Measurements from ENCODE around the gene CD151. TPM values are rescaled to one million over a fixed set of nuclear protein-coding genes. Genes with fewer than 3 reads are reported as not detected.

CD151 gene
- total RNA-seq, 1 experiment from 2014 or later: 226 TPM

- DNase-seq (ENCODE audit: low spot score): no peak
- in situ Hi-C loops (cut with HindIII; ENCODE audit: low sequenced_read_pairs): no loop called here
Observed at GRCh38 chr11:849951-850774, 17.4 kb downstream of the CD151 start.

- DNase-seq (ENCODE audit: low spot score): peak; percentile 44
- in situ Hi-C loops (cut with HindIII; ENCODE audit: low sequenced_read_pairs): no loop called here
Observed at GRCh38 chr11:850775-851763, 18.3 kb downstream of the CD151 start.

DNA sequence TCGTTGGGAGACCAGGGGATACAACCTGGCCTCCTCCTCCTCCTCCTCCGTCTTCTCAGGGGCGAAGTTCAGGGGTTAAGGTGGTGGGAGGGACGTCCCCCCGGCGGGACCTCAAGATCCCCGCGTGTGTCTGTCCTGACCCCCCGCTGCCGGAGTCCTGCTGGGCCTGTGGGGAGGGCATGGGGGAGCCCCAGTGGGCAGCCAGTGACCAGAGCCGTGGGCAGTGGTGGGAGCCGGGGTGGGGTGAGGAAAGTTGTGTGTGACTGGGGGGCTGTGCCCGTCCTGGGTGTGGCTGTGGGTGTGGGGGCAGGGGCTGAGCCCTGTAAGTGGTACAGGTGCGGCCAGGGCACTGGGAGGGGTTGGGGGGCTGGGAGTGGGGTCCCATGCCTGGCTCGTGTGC is 20.0 kb downstream of the CD151 start:
- no peak for DNase-seq (ENCODE audit: low spot score)
- in situ Hi-C loops (cut with HindIII; ENCODE audit: low sequenced_read_pairs): no loop called here

- DNase-seq (ENCODE audit: low spot score): no peak
- in situ Hi-C loops (cut with HindIII; ENCODE audit: low sequenced_read_pairs): no loop called here
Observed at GRCh38 chr11:853682-854448, 21.1 kb downstream of the CD151 start.

- DNase-seq (ENCODE audit: low spot score): no peak
- in situ Hi-C loops (cut with HindIII; ENCODE audit: low sequenced_read_pairs): no loop called here
Observed at GRCh38 chr11:854601-855329, 22.0 kb downstream of the CD151 start.

GRCh38 chr11:855330-855674 is 22.6 kb downstream of the CD151 start:
- DNase-seq (ENCODE audit: low spot score): no peak
- in situ Hi-C loops (cut with HindIII; ENCODE audit: low sequenced_read_pairs): no loop called here

DNA sequence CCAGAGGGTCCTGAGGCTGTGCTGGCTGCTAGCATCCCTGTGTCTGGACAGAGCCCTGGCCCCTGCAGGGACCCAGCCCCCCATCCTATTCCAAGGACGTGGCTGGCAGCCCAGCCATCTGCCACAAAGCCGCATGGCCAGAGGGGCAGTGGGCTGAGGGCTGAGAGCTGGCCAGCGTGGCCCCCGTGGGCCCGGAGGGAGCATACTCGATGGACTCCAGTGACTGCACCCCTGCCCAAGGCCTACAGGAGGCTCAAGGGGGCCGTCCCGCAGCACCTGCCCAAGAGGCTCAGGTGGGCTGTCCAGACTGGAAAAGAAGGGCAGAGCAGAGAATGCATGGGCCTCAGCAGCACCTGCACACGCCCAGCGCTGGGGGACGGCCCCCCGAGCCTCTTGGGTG is 23.0 kb downstream of the CD151 start:
- no peak for DNase-seq (ENCODE audit: low spot score)
- in situ Hi-C loops (cut with HindIII; ENCODE audit: low sequenced_read_pairs): no loop called here

- DNase-seq (ENCODE audit: low spot score): no peak
- in situ Hi-C loops (cut with HindIII; ENCODE audit: low sequenced_read_pairs): no loop called here
Observed at GRCh38 chr11:856397-856796, 23.6 kb downstream of the CD151 start.

DNA sequence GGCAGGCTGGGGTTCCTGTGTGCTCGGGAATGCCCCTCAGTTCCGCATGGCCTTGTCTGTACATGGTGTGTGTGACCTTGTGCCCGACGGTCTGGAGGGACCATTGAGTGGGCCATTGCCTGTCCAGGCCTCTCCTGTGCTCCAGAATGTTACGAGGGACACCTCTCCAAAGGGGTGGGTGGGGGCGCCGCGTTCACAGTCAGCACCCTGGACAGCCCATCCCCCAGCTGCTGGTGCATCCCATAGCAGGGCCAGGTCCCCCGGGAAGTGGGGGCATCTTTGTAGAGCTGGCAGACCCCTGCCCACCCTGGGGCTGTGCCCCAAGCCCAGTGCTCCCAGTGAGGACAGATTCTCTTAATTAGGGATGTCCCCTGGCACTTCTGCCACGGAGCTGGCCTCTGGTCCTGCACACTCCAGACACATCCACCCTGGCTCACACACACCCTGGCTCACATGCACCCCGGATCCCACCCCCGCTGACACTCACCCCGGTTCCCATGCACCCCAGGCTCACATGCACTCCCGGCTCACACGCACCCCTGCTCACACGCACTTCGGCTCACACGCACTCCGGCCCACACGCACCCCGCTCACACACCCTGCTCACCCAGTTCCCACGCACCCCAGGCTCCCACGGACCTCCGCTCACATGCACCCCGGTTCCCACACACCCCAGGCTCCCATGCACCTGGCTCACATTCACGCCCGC is 25.5 kb downstream of the CD151 start:
- in situ Hi-C loops (cut with HindIII; ENCODE audit: low sequenced_read_pairs): no loop called here
- DNase-seq (ENCODE audit: low spot score): no peak

GRCh38 chr11:858762-859339 is 26.1 kb downstream of the CD151 start:
- in situ Hi-C loops (cut with HindIII; ENCODE audit: low sequenced_read_pairs): no loop called here
- DNase-seq (ENCODE audit: low spot score): no peak

- peak; percentile 95 for DNase-seq (ENCODE audit: low spot score)
- in situ Hi-C loops (cut with HindIII; ENCODE audit: low sequenced_read_pairs): no loop called here
Observed at GRCh38 chr11:859394-860131, 26.8 kb downstream of the CD151 start.

GRCh38 chr11:860234-861104 is 27.7 kb downstream of the CD151 start:
- in situ Hi-C loops (cut with HindIII; ENCODE audit: low sequenced_read_pairs): no loop called here
- DNase-seq (ENCODE audit: low spot score): no peak

- no peak for DNase-seq (ENCODE audit: low spot score)
- in situ Hi-C loops (cut with HindIII; ENCODE audit: low sequenced_read_pairs): no loop called here
Observed at GRCh38 chr11:861105-861479, 28.3 kb downstream of the CD151 start.

DNA sequence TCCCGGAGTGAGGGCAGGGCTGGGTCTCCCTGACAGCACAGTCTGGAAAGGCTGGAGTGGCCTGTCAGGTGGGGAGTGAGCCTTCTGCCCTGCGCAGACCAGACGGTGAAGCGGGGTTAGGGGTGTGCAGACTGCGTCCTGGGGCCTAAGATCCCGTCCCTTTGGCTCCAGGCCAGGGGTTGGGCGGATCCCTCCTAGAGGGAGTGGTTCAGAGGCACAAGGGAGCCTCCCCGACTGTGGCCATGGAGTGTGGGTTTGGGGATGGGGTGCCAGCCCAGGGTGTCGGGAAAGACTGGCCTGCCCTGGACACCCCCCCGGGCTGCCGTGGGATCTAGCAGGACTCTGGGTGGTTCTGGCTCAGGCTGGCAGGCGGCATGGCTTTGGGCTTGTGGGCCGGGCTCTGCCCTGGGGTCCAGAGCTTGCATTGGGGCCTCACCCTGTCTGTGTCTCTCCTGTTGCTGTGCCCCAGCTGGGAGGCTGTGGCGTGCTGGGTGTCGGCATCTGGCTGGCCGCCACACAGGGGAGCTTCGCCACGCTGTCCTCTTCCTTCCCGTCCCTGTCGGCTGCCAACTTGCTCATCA is 29.4 kb downstream of the CD151 start:
- no peak for DNase-seq (ENCODE audit: low spot score)
- in situ Hi-C loops (cut with HindIII; ENCODE audit: low sequenced_read_pairs): no loop called here

DNA sequence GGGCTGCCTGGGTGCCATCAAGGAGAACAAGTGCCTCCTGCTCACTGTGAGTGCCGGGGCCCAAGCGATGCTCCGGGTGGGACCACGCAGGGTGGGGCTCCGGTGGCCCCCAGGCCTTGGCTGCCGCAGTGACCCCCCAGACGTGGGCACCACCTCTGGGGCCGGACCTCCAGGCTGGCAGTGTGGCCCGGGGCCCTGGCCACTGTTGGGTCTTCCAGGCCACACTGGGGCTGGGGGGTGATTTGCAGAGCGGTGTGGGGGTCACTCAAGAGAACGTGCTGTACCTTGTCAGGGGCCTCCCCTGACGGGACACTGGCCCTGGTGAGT is 29.9 kb downstream of the CD151 start:
- in situ Hi-C loops (cut with HindIII; ENCODE audit: low sequenced_read_pairs): no loop called here
- DNase-seq (ENCODE audit: low spot score): no peak
